ENCODE measurements around the gene PPAN. TPM values are rescaled to one million over a fixed set of nuclear protein-coding genes. Genes with fewer than 3 reads are reported as not detected.

PPAN gene, protein sequence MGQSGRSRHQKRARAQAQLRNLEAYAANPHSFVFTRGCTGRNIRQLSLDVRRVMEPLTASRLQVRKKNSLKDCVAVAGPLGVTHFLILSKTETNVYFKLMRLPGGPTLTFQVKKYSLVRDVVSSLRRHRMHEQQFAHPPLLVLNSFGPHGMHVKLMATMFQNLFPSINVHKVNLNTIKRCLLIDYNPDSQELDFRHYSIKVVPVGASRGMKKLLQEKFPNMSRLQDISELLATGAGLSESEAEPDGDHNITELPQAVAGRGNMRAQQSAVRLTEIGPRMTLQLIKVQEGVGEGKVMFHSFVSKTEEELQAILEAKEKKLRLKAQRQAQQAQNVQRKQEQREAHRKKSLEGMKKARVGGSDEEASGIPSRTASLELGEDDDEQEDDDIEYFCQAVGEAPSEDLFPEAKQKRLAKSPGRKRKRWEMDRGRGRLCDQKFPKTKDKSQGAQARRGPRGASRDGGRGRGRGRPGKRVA
- polyA plus RNA-seq (2012; ENCODE audit: low read depth, missing spikeins) = 87.1 TPM

DNA sequence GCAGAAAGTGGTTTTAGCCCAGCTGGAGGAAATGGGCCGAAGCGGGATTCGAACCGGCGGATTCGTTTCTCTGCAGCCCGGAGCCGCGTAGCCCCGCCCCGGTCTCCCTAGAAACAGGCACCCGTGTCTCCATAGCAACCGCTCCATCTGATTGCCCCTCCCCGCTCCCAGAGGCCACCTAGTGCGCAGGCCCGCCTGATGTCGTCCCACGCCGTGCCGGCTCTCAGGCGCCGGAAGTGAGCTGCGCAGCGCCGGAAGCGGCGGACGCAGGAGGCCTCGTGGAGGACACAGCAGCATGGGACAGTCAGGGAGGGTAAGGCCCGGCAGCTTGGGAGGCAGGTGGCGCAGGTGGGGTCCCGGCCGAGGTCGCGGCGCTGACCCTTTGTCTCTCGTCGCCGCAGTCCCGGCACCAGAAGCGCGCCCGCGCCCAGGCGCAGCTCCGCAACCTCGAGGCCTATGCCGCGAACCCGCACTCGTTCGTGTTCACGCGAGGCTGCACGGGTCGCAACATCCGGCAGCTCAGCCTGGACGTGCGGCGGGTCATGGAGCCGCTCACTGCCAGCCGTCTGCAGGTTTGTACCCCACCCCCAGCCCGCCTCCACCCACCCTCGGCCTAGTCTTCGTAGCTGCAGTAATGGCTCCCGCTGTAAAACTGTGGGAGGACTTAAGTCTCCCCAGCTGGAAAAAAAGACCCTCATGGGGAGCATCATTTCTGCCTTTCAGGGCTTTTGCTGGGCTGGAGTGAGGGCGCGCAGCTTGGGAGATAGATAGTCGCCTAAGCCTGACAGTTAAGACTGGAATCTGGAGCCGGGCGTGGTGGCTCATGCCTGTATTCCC, at the start of gene PPAN:
Gene PPAN, plus strand, starts transcription at position 263 of the 837 bp plus-strand sequence. Its CDS starts 33 bp downstream, at position 296.
- DNase-seq (ENCODE audit: insufficient read length, low spot score) = peak; percentile 97
- TF ChIP-seq POLR2A (IDR thresholded peaks at IDR 0.05; ENCODE audit: low read depth, low read length) (peak; percentile 79), POU2F2 (IDR thresholded peaks at IDR 0.05; ENCODE audit: low read depth, low read length) (no peak), POLR2AphosphoS5 (IDR thresholded peaks at IDR 0.05; ENCODE audit: low read depth, low read length) (peak; percentile 82), PAX5 (IDR thresholded peaks at IDR 0.05; ENCODE audit: insufficient read depth, low read length, severe bottlenecking) (no peak), TAF1 (IDR thresholded peaks at IDR 0.05; ENCODE audit: low read depth, low read length) (peak; percentile 60), SPI1 (IDR thresholded peaks at IDR 0.05; ENCODE audit: low read depth, low read length) (no peak)
- peak; percentile 99 for FAIRE-seq

GRCh38 chr19:10061717-10062310, 44.3 kb upstream of the PPAN start:
- DNase-seq (ENCODE audit: insufficient read length, low spot score) (no peak), FAIRE-seq (no peak)
- TF ChIP-seq TAF1 (IDR thresholded peaks at IDR 0.05; ENCODE audit: low read depth, low read length) (no peak), POU2F2 (IDR thresholded peaks at IDR 0.05; ENCODE audit: low read depth, low read length) (no peak), POLR2AphosphoS5 (IDR thresholded peaks at IDR 0.05; ENCODE audit: low read depth, low read length) (no peak), SPI1 (IDR thresholded peaks at IDR 0.05; ENCODE audit: low read depth, low read length) (no peak), POLR2A (IDR thresholded peaks at IDR 0.05; ENCODE audit: low read depth, low read length) (no peak), PAX5 (IDR thresholded peaks at IDR 0.05; ENCODE audit: insufficient read depth, low read length, severe bottlenecking) (no peak)

GRCh38 chr19:10068205-10068604, 38.0 kb upstream of the PPAN start:
- FAIRE-seq (no peak), DNase-seq (ENCODE audit: insufficient read length, low spot score) (no peak)
- TF ChIP-seq TAF1 (IDR thresholded peaks at IDR 0.05; ENCODE audit: low read depth, low read length) = no peak
- TF ChIP-seq POLR2AphosphoS5 (IDR thresholded peaks at IDR 0.05; ENCODE audit: low read depth, low read length) = no peak
- no peak for TF ChIP-seq POLR2A (IDR thresholded peaks at IDR 0.05; ENCODE audit: low read depth, low read length)
- TF ChIP-seq POU2F2 (IDR thresholded peaks at IDR 0.05; ENCODE audit: low read depth, low read length) = no peak
- TF ChIP-seq PAX5 (IDR thresholded peaks at IDR 0.05; ENCODE audit: insufficient read depth, low read length, severe bottlenecking) = no peak
- TF ChIP-seq SPI1 (IDR thresholded peaks at IDR 0.05; ENCODE audit: low read depth, low read length) = no peak

- FAIRE-seq (no peak), DNase-seq (ENCODE audit: insufficient read length, low spot score) (no peak)
- TF ChIP-seq TAF1 (IDR thresholded peaks at IDR 0.05; ENCODE audit: low read depth, low read length) (no peak), SPI1 (IDR thresholded peaks at IDR 0.05; ENCODE audit: low read depth, low read length) (no peak)
Observed at GRCh38 chr19:10069046-10069445, 37.1 kb upstream of the PPAN start.

GRCh38 chr19:10070730-10071446, 35.3 kb upstream of the PPAN start:
- FAIRE-seq (no peak), DNase-seq (ENCODE audit: insufficient read length, low spot score) (no peak)
- TF ChIP-seq TAF1 (IDR thresholded peaks at IDR 0.05; ENCODE audit: low read depth, low read length) (no peak), SPI1 (IDR thresholded peaks at IDR 0.05; ENCODE audit: low read depth, low read length) (no peak), POU2F2 (IDR thresholded peaks at IDR 0.05; ENCODE audit: low read depth, low read length) (no peak), PAX5 (IDR thresholded peaks at IDR 0.05; ENCODE audit: insufficient read depth, low read length, severe bottlenecking) (no peak), POLR2AphosphoS5 (IDR thresholded peaks at IDR 0.05; ENCODE audit: low read depth, low read length) (no peak), POLR2A (IDR thresholded peaks at IDR 0.05; ENCODE audit: low read depth, low read length) (no peak)

DNA sequence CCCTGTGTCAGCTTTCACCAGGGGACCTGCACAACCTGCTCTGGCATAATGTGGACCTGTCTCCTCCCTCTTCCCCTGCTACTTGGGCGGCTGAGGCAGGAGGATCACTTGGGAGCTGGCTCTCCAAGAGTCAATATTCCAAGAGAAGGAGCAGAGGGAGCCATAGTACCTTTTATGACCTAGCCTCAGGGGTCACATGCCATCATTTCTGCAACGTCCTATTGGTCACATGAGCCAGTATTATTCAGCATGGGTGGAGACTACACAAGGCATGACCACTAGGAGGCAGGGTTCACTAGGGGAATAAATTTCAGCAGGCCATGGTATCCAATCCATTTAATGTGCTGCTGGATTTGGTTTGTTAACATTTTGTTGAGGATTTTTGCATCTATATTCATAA, 32.0 kb upstream of the PPAN start:
- peak; percentile 87 for FAIRE-seq
- DNase-seq (ENCODE audit: insufficient read length, low spot score) = no peak
- TF ChIP-seq PAX5 (IDR thresholded peaks at IDR 0.05; ENCODE audit: insufficient read depth, low read length, severe bottlenecking) (no peak), SPI1 (IDR thresholded peaks at IDR 0.05; ENCODE audit: low read depth, low read length) (no peak), TAF1 (IDR thresholded peaks at IDR 0.05; ENCODE audit: low read depth, low read length) (no peak), POU2F2 (IDR thresholded peaks at IDR 0.05; ENCODE audit: low read depth, low read length) (no peak), POLR2A (IDR thresholded peaks at IDR 0.05; ENCODE audit: low read depth, low read length) (no peak), POLR2AphosphoS5 (IDR thresholded peaks at IDR 0.05; ENCODE audit: low read depth, low read length) (no peak)

DNA sequence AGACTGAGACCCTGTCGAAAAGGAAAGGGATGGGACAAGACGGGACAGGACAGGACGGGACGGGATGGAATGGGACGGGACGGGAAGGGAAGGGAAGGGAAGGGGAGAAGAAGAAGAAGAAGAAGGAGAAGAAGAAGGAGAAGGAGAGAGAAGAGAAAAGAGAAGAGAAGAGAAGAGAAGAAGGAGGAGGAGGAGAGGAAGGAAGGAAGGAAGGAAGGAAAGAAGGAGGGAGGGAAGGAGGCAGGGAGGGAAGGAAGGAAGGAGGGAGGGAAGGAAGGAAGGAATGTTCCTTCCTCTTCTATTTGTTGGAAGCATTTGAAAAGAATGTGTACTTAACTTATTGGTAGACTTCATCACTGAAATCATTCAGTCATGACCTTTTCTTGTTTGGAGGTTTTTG, 29.6 kb upstream of the PPAN start:
- TF ChIP-seq TAF1 (IDR thresholded peaks at IDR 0.05; ENCODE audit: low read depth, low read length) (no peak), POLR2AphosphoS5 (IDR thresholded peaks at IDR 0.05; ENCODE audit: low read depth, low read length) (no peak), POU2F2 (IDR thresholded peaks at IDR 0.05; ENCODE audit: low read depth, low read length) (no peak), POLR2A (IDR thresholded peaks at IDR 0.05; ENCODE audit: low read depth, low read length) (no peak), SPI1 (IDR thresholded peaks at IDR 0.05; ENCODE audit: low read depth, low read length) (no peak), PAX5 (IDR thresholded peaks at IDR 0.05; ENCODE audit: insufficient read depth, low read length, severe bottlenecking) (no peak)
- FAIRE-seq = no peak
- DNase-seq (ENCODE audit: insufficient read length, low spot score) = no peak

- DNase-seq (ENCODE audit: insufficient read length, low spot score) (no peak), FAIRE-seq (no peak)
- TF ChIP-seq TAF1 (IDR thresholded peaks at IDR 0.05; ENCODE audit: low read depth, low read length) = no peak
- no peak for TF ChIP-seq SPI1 (IDR thresholded peaks at IDR 0.05; ENCODE audit: low read depth, low read length)
- TF ChIP-seq POU2F2 (IDR thresholded peaks at IDR 0.05; ENCODE audit: low read depth, low read length) = no peak
- no peak for TF ChIP-seq POLR2AphosphoS5 (IDR thresholded peaks at IDR 0.05; ENCODE audit: low read depth, low read length)
- TF ChIP-seq PAX5 (IDR thresholded peaks at IDR 0.05; ENCODE audit: insufficient read depth, low read length, severe bottlenecking) = no peak
- TF ChIP-seq POLR2A (IDR thresholded peaks at IDR 0.05; ENCODE audit: low read depth, low read length) = no peak
Observed at GRCh38 chr19:10078329-10078728, 27.8 kb upstream of the PPAN start.

All from GM12891 (cell line).